ENCODE results near the gene ADNP.
A peak's percentile ranks its signal among the peaks of the same experiment; 100 is the strongest.

Gene ADNP

DNA sequence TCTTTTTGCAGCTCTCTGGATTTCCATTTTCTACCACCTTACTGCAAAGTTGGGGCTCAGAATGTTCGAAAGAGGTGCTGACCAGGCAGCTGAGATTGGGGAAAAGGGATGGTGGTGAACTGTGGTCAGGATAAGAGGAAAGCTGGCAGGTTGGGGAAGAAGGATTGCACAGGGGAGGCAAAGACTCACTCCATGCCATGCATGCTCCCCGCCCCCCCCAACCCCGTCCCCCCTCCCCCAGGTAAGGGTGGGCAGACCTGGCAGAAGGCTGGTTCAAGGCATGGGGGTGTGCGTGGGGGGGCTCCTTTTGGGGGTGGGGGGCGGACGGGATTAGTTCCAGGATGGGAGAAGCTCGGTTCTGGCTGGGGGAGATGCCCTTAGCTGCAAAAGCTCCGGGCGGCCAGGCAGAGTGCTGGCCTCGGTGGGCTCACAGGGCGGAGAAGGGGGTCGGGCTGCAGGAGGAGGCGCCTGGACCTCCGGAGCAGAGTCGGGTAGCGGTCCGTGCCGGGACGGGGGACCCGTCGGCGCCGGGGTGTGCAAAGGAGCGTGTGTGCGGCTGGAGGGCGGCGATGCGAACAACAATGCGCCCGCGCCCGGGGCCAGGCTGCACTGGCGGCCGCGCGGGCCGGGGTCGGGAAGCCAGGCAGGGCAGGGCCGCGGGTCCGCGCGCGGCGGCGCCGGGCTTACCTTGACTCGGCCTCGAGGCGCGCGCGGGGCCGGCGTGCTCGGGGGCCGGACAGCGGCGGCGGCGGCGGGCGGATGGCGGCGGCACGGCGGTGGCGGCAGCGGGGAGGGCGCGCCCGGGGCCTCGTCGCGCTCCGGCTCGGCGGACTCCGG lies 880 bp downstream of the ADNP start:
- H3K9me2 ChIP-seq (replicated peaks; ENCODE audit: low read depth, low read length) = no peaks in the 10 kb centered on the region
- H3K36me3 ChIP-seq (ENCODE audit: insufficient read depth, low read length) = peaks cover 19% of the 10 kb centered on the region
- H3K9ac ChIP-seq (ENCODE audit: low read depth, low read length, poor library complexity, severe bottlenecking) = peak overlapping the region; percentile 85
- no peaks in the 10 kb centered on the region for H3K27me3 ChIP-seq (ENCODE audit: insufficient read depth, low read length, poor library complexity, severe bottlenecking)
- H3K4me3 ChIP-seq (ENCODE audit: low read length, poor library complexity, severe bottlenecking) = peak overlapping the region; percentile 83
- no peaks in the 10 kb centered on the region for H3K9me3 ChIP-seq (ENCODE audit: insufficient read depth, low read depth, low read length)
- H3K4me1 ChIP-seq (ENCODE audit: insufficient read depth, low read length, poor library complexity, severe bottlenecking) = peaks cover 37% of the 10 kb centered on the region
- TF ChIP-seq EZH2phosphoT487 (IDR thresholded peaks at IDR 0.05; ENCODE audit: borderline replicate concordance) = no peak
- TF ChIP-seq, protein P1, sequence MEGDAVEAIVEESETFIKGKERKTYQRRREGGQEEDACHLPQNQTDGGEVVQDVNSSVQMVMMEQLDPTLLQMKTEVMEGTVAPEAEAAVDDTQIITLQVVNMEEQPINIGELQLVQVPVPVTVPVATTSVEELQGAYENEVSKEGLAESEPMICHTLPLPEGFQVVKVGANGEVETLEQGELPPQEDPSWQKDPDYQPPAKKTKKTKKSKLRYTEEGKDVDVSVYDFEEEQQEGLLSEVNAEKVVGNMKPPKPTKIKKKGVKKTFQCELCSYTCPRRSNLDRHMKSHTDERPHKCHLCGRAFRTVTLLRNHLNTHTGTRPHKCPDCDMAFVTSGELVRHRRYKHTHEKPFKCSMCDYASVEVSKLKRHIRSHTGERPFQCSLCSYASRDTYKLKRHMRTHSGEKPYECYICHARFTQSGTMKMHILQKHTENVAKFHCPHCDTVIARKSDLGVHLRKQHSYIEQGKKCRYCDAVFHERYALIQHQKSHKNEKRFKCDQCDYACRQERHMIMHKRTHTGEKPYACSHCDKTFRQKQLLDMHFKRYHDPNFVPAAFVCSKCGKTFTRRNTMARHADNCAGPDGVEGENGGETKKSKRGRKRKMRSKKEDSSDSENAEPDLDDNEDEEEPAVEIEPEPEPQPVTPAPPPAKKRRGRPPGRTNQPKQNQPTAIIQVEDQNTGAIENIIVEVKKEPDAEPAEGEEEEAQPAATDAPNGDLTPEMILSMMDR (conservative IDR thresholded peaks at IDR 0.05; ENCODE audit: low read length) = no peak
- H4K20me1 ChIP-seq (ENCODE audit: insufficient read depth, low read length, poor library complexity, severe bottlenecking) = peaks cover 45% of the 10 kb centered on the region
- peak overlapping the region; percentile 97 for H3K4me2 ChIP-seq (ENCODE audit: low read depth, low read length, poor library complexity, severe bottlenecking)
- peaks cover 9% of the 10 kb centered on the region; the same call in 1 of the 2 replicates for H3F3A ChIP-seq (ENCODE audit: low read depth)
- H3K79me2 ChIP-seq (ENCODE audit: insufficient read depth, low read length) = peaks cover 52% of the 10 kb centered on the region
- no peak overlapping the region for H2AFZ ChIP-seq (ENCODE audit: low read length)

DNA sequence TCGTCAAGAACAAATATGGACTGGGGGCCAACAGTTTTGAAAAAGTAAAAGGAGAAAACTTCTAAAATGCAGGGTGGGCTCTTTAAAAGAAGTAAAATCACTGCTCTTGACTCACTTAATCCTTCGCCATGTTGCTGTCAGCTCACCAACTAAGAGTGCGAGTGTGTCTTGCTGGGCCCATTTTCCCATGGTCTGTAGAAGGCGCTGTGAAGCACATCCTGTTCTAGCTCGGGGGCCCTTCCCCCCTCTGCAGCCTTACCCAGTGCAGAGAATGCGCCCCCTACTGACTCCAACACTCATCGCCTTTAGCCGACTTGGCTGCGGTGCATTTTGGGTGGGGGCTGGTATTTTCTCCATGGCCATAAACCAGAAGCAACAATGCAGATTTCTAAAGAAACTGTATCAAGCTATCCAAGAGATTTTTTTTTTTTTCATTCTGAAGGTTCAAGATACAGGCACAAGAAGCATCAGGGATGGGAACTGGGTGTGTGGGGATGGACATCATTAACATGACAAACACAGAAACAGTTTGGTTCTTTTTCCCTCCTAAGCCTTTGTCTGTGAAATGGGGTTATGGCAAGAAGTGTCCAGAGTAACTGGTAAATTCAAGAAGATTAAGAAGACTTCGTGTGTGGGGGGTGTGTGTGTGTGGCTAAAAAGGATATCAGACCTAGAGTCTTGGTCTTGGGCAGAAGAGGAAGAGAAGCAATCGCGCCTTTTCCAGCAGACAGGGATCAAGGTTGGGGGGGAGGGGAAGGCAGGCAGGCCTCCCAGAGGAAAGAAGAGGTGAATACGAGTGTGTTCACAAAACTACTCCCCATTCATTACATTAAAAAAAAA lies 1.7 kb downstream of the ADNP start:
- Histone ChIP-seq H3K4me1 (ENCODE audit: insufficient read depth, low read length, poor library complexity, severe bottlenecking) (peaks cover 41% of the 10 kb centered on the region), H3K27me3 (ENCODE audit: insufficient read depth, low read length, poor library complexity, severe bottlenecking) (no peaks in the 10 kb centered on the region), H3K9me3 (ENCODE audit: insufficient read depth, low read depth, low read length) (no peaks in the 10 kb centered on the region), H4K20me1 (ENCODE audit: insufficient read depth, low read length, poor library complexity, severe bottlenecking) (peaks cover 53% of the 10 kb centered on the region), H3K36me3 (ENCODE audit: insufficient read depth, low read length) (peaks cover 13% of the 10 kb centered on the region), H3K4me2 (ENCODE audit: low read depth, low read length, poor library complexity, severe bottlenecking) (peak overlapping the region; percentile 97), H3K79me2 (ENCODE audit: insufficient read depth, low read length) (peaks cover 61% of the 10 kb centered on the region), H3K9ac (ENCODE audit: low read depth, low read length, poor library complexity, severe bottlenecking) (peak overlapping the region; percentile 85), H3K9me2 (replicated peaks; ENCODE audit: low read depth, low read length) (no peaks in the 10 kb centered on the region), H3K4me3 (ENCODE audit: low read length, poor library complexity, severe bottlenecking) (peak overlapping the region; percentile 83), H3F3A (ENCODE audit: low read depth) (peaks cover 9% of the 10 kb centered on the region; the same call in 1 of the 2 replicates), H2AFZ (ENCODE audit: low read length) (no peak overlapping the region)
- TF ChIP-seq EZH2phosphoT487 (IDR thresholded peaks at IDR 0.05; ENCODE audit: borderline replicate concordance) = no peak
- TF ChIP-seq, protein P1 (conservative IDR thresholded peaks at IDR 0.05; ENCODE audit: low read length) = peak; percentile 100

DNA sequence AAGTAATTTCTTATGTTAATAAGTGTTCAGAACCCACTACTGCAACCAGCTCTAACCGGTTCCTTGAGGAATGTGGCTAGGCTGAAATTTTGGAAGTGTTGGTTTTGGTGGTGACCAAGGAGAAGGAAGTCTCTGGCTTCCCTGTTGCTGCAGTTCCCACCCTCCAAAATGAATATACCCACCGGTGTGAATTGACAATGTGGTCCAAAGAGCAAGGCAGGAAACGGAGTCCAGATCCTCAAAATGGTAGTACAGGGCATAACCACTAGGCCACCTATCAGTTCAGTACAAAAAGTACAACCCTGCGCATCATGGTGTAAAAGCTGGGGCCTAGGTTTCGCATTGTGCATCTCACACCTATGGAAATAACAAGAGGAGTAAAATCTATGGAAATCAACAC lies 2.8 kb downstream of the ADNP start:
- H3K27me3 ChIP-seq (ENCODE audit: insufficient read depth, low read length, poor library complexity, severe bottlenecking) = no peaks in the 10 kb centered on the region
- H3K9ac ChIP-seq (ENCODE audit: low read depth, low read length, poor library complexity, severe bottlenecking) = peak overlapping the region; percentile 30
- peaks cover 9% of the 10 kb centered on the region; the same call in 1 of the 2 replicates for H3F3A ChIP-seq (ENCODE audit: low read depth)
- H3K9me2 ChIP-seq (replicated peaks; ENCODE audit: low read depth, low read length) = no peaks in the 10 kb centered on the region
- peaks cover 12% of the 10 kb centered on the region for H3K36me3 ChIP-seq (ENCODE audit: insufficient read depth, low read length)
- H3K4me1 ChIP-seq (ENCODE audit: insufficient read depth, low read length, poor library complexity, severe bottlenecking) = peaks cover 51% of the 10 kb centered on the region
- peaks cover 64% of the 10 kb centered on the region for H4K20me1 ChIP-seq (ENCODE audit: insufficient read depth, low read length, poor library complexity, severe bottlenecking)
- H3K79me2 ChIP-seq (ENCODE audit: insufficient read depth, low read length) = peaks cover 71% of the 10 kb centered on the region
- TF ChIP-seq, protein P1 (conservative IDR thresholded peaks at IDR 0.05; ENCODE audit: low read length) = no peak
- no peak for TF ChIP-seq EZH2phosphoT487 (IDR thresholded peaks at IDR 0.05; ENCODE audit: borderline replicate concordance)
- peak overlapping the region; percentile 83 for H3K4me3 ChIP-seq (ENCODE audit: low read length, poor library complexity, severe bottlenecking)
- no peaks in the 10 kb centered on the region for H3K9me3 ChIP-seq (ENCODE audit: insufficient read depth, low read depth, low read length)
- H3K4me2 ChIP-seq (ENCODE audit: low read depth, low read length, poor library complexity, severe bottlenecking) = peak overlapping the region; percentile 97
- no peak overlapping the region for H2AFZ ChIP-seq (ENCODE audit: low read length)

Data from Loucy (cell line).